HepG2 (cell line): ENCODE results near the gene PUDP. TPM values are rescaled to one million over a fixed set of nuclear protein-coding genes. Genes with fewer than 3 reads are reported as not detected.
A peak's percentile ranks its signal among the peaks of the same experiment; 100 is the strongest.

Experiments used
- ATAC-seq: fragments of 200-7000 bp; cut with Tn5 transposase; 3 replicates; pipeline ENCODE4 v1.9.1; 2020; ENCODE audit warnings: mild to moderate bottlenecking, moderate library complexity
- BruUV-seq: library from RNA; stranded (reverse); fragments of 400-500 nt; replicated peaks from 2 replicates; lab custom pipeline; 2021; lab: Mats Ljungman, UMichigan
- CTCF ChIA-PET: fragments of 300-600 bp; formaldehyde crosslinking; extraction: SDS; loops from one replicate; lab custom pipeline; 2021; ENCODE audit warnings: low total read pairs, inconsistent platforms, low intra/inter-chr PET ratio; lab: Yijun Ruan, JAX
- POLR2A ChIA-PET: fragments of 350-600 bp; sonication (Branson Sonifier 250); formaldehyde crosslinking; loops from one replicate; lab custom pipeline; 2020; ENCODE audit warnings: antibody characterized with exemption, inconsistent platforms; lab: Yijun Ruan, JAX
- DNase-seq: peaks from one replicate; pipeline ENCODE4 v3.0.0-alpha.2; 2015; ENCODE audit warnings: low spot score
- FAIRE-seq: peaks from 3 replicates; lab custom pipeline; 2011; peaks lifted over from hg19 to GRCh38; lab: Jason Lieb, UNC
- H2AFZ ChIP-seq: one replicate; pipeline ENCODE4 v1.6.1; 2011; ENCODE audit warnings: low read length, inconsistent platforms
- H3K27ac ChIP-seq: fragments of 300-600 bp; 3 replicates; pipeline ENCODE4 v1.8.0; 2011; ENCODE audit warnings: mixed run types, mild to moderate bottlenecking, mixed read lengths, low read length, inconsistent platforms; ENCODE audit not compliant: insufficient read depth; ENCODE audit errors: extremely low read length
- H3K27me3 ChIP-seq, 2 experiments: fragments of 200-600 bp in 1 of 2; 2 replicates in 1 of 2; 3 replicates in 1 of 2; pipeline versions ENCODE4 v1.6.0 to v1.8.0; 2011; ENCODE audit warnings: low read length in 2 of 2, mild to moderate bottlenecking in 2 of 2, moderate library complexity in 2 of 2, inconsistent platforms in 1 of 2; ENCODE audit not compliant: insufficient read depth in 2 of 2, control insufficient read depth in 1 of 2
- H3K36me3 ChIP-seq, 2 experiments: fragments of 200-600 bp in 1 of 2; replicated peaks in 1 of 2; 2 replicates in 1 of 2; 3 replicates in 1 of 2; pipeline versions ENCODE4 v1.5.1 to v1.8.0; 2011; ENCODE audit warnings: low read length in 2 of 2, inconsistent platforms in 1 of 2; ENCODE audit not compliant: insufficient read depth in 2 of 2, control insufficient read depth in 1 of 2
- H3K4me1 ChIP-seq: 2 replicates; pipeline ENCODE4 v1.5.1; 2012; ENCODE audit warnings: low read length, inconsistent platforms; ENCODE audit not compliant: insufficient read depth
- H3K4me2 ChIP-seq: 2 replicates; pipeline ENCODE4 v1.6.0; 2011; ENCODE audit warnings: low read depth, low read length, inconsistent platforms
- H3K4me3 ChIP-seq, 3 experiments: fragments of 200-600 bp in 1 of 3; sonication (generic), shearing (Covaris generic) in 1 of 3; replicated peaks in 1 of 3; 2 replicates each; pipeline ENCODE4 v1.5.1; 2011 to 2016; ENCODE audit warnings: low read length in 3 of 3, inconsistent platforms in 2 of 3, low read depth in 2 of 3, mild to moderate bottlenecking in 2 of 3, control low read depth in 1 of 3, mixed read lengths in 1 of 3; ENCODE audit not compliant: insufficient read depth in 1 of 3
- H3K79me2 ChIP-seq: one replicate; pipeline ENCODE4 v1.6.1; 2011; ENCODE audit warnings: low read length, inconsistent platforms; ENCODE audit not compliant: insufficient read depth
- H3K9ac ChIP-seq: 2 replicates; pipeline ENCODE4 v1.6.0; 2011; ENCODE audit warnings: mild to moderate bottlenecking, low read depth, low read length, inconsistent platforms; ENCODE audit not compliant: insufficient read depth
- H3K9me3 ChIP-seq: 2 replicates; pipeline ENCODE4 v1.5.1; 2012; ENCODE audit warnings: mild to moderate bottlenecking, low read length
- H4K20me1 ChIP-seq: 2 replicates; pipeline ENCODE4 v1.6.0; 2011; ENCODE audit warnings: inconsistent platforms, mild to moderate bottlenecking, low read length, moderate library complexity; ENCODE audit not compliant: insufficient read depth
- CHD2 ChIP-seq: IDR thresholded peaks from 2 replicates; pipeline ENCODE4 v1.6.1; 2011; ENCODE audit warnings: low read depth, low read length, improper control_type of control experiment
- CREB1 ChIP-seq, 2 experiments: fragments of 450-650 bp in 1 of 2; IDR thresholded peaks; 2 replicates each; pipeline ENCODE4 v1.6.1; 2016 to 2017; ENCODE audit warnings: control low read depth in 1 of 2, mild to moderate bottlenecking in 1 of 2, missing compliant biosample characterization in 1 of 2, missing genetic modification characterization in 1 of 2
- E2F2 ChIP-seq: sonication (generic); formaldehyde crosslinking; IDR thresholded peaks from 2 replicates; pipeline ENCODE4 v1.4.0; 2020; ENCODE audit warnings: missing genetic modification reagents, borderline replicate concordance
- HMG20A ChIP-seq: IDR thresholded peaks from 2 replicates; pipeline ENCODE4 v1.6.1; 2016; ENCODE audit warnings: borderline replicate concordance
- KDM2A ChIP-seq: sonication (generic); formaldehyde crosslinking; IDR thresholded peaks from 2 replicates; pipeline ENCODE4 v1.4.0; 2020; ENCODE audit warnings: low read depth, missing genetic modification reagents, borderline replicate concordance
- MIER3 ChIP-seq: IDR thresholded peaks from 2 replicates; pipeline ENCODE4 v1.6.1; 2016; ENCODE audit warnings: missing compliant biosample characterization, borderline replicate concordance
- MYC ChIP-seq: sonication (generic); formaldehyde crosslinking; IDR thresholded peaks from 2 replicates; pipeline ENCODE4 v1.9.0; 2021; ENCODE audit warnings: missing genetic modification reagents, borderline replicate concordance
- PCBP2 ChIP-seq: fragments of 200-400 bp; formaldehyde crosslinking; optimal IDR thresholded peaks from 2 replicates; pipeline ENCODE3; 2018; ENCODE audit warnings: low read length, low read depth; ENCODE audit not compliant: poor library complexity, severe bottlenecking
- TBX3 ChIP-seq: fragments of 450-650 bp; IDR thresholded peaks from 2 replicates; pipeline ENCODE4 v1.6.1; 2017; ENCODE audit warnings: antibody characterized with exemption, mild to moderate bottlenecking, inconsistent platforms, borderline replicate concordance
- TCF7L2 ChIP-seq: IDR thresholded peaks from 2 replicates; pipeline ENCODE4 v1.6.1; 2011; ENCODE audit warnings: mild to moderate bottlenecking, low read depth, low read length, moderate library complexity
- U2AF2 ChIP-seq: fragments of 200-400 bp; formaldehyde crosslinking; IDR thresholded peaks from 2 replicates; pipeline ENCODE4 v1.6.1; 2017; ENCODE audit warnings: low read depth, mild to moderate bottlenecking, low read length
- ZBTB20 ChIP-seq: sonication (generic); formaldehyde crosslinking; IDR thresholded peaks from 2 replicates; pipeline ENCODE4 v1.8.1; 2023; ENCODE audit warnings: missing genetic modification reagents, low read depth, mild to moderate bottlenecking, borderline replicate concordance
- ZNF333 ChIP-seq: sonication (generic); formaldehyde crosslinking; IDR thresholded peaks from 2 replicates; pipeline ENCODE4 v1.4.0; 2020; ENCODE audit warnings: mild to moderate bottlenecking, missing genetic modification reagents, borderline replicate concordance
- ZNF350 ChIP-seq: sonication (generic); formaldehyde crosslinking; IDR thresholded peaks from 2 replicates; pipeline ENCODE4 v1.4.0; 2020; ENCODE audit warnings: mild to moderate bottlenecking, low read depth, missing genetic modification reagents, borderline replicate concordance
- ZNF569 ChIP-seq: sonication (generic); formaldehyde crosslinking; IDR thresholded peaks from 2 replicates; pipeline ENCODE4 v1.5.0; 2020; ENCODE audit warnings: mild to moderate bottlenecking, missing genetic modification reagents, moderate library complexity, borderline replicate concordance
- ZNF652 ChIP-seq: IDR thresholded peaks from 2 replicates; pipeline ENCODE4 v1.6.1; 2016; ENCODE audit warnings: low read depth, borderline replicate concordance
- WGBS: methylation state at CpG from one replicate; pipeline ENCODE4 v1.1.6; 2017; ENCODE audit warnings: low lambda C conversion rate; 5-methylcytosine and 5-hydroxymethylcytosine counted together
- in situ Hi-C: cut with HindIII; loops from 2 replicates; pipeline ENCODE4 v1.10.0; 2017; ENCODE audit warnings: low pct_unique_long_range_greater_than_20kb; ENCODE audit not compliant: extremely low pct_ligation_motif_present
- intact Hi-C: fragments of 100-400 bp; cut with micrococcal nuclease; formaldehyde crosslinking; loops from one replicate; pipeline ENCODE4 v1.10.0; 2022; ENCODE audit not compliant: unreplicated experiment
- polyA plus RNA-seq, 8 experiments: library from polyadenylated mRNA; depleted of rRNA in 3 of 8; stranded (reverse) in 7 of 8; unstranded in 1 of 8; fragments of >200 nt; fragmentation: Illumina TruSeq in 4 of 8; extraction: Trizol in 4 of 8; gene quantifications; 2 replicates each; pipeline versions ENCODE4 v1.2.1 to v1.2.3, GENCODE V29; 2011 to 2016; ENCODE audit warnings: low read depth in 4 of 8, missing spikeins in 1 of 8, mixed read lengths in 1 of 8; ENCODE audit not compliant: insufficient read depth in 1 of 8
- total RNA-seq, 5 experiments: library from RNA; depleted of rRNA; stranded (reverse); fragments of >200 nt; fragmentation: Illumina TruSeq; extraction: Trizol; gene quantifications; 2 replicates each; pipeline ENCODE4 v1.2.3, GENCODE V29; 2016; ENCODE audit warnings: low read depth in 1 of 5

The PUDP gene
- total and polyA plus RNA-seq, 2 of the 13 experiments (the other 11 are each of a cell fraction or from before 2014, with no cell fraction given) = 7.5 to 23.5 TPM

GRCh38 chrX:7119950-7120877 is 27.7 kb downstream of the PUDP start (continued):
- no peak for TF ChIP-seq ZNF350
- peak; percentile 59; the same call in 1 of the 2 replicates for TF ChIP-seq HMG20A
- TF ChIP-seq TBX3 = no peak
- no peak for TF ChIP-seq ZNF333 (CRISPR knock-in tag)
- TF ChIP-seq MIER3 (CRISPR knock-in tag) = no peak
- TF ChIP-seq PCBP2 = no peak
- no peak for TF ChIP-seq TCF7L2
- no peak for TF ChIP-seq CHD2

- H3K27ac ChIP-seq = no peak overlapping the region
- H3K4me1 ChIP-seq = peaks cover 22% of the 10 kb centered on the region
These were observed 30.4 kb downstream of the PUDP start for GRCh38 chrX:7117587-7117986.

More at GRCh38 chrX:7117587-7117986, 30.4 kb downstream of the PUDP start:
- BruUV-seq = no TSS peak
- no peaks in the 10 kb centered on the region for H3K36me3 ChIP-seq
- H3K27me3 ChIP-seq = no peaks in the 10 kb centered on the region
- no peak for DNase-seq
- FAIRE-seq = no peak
- TF ChIP-seq KDM2A (CRISPR knock-in tag) (no peak), CREB1 (IDR thresholded peaks at IDR 0.05) (no peak), CREB1 (CRISPR knock-in tag; IDR thresholded peaks at IDR 0.05) (no peak), ZNF652 (CRISPR knock-in tag) (no peak), ZNF569 (CRISPR knock-in tag) (no peak), MYC (no peak), E2F2 (CRISPR knock-in tag) (no peak), ZBTB20 (no peak), U2AF2 (no peak)
- H3K4me2 ChIP-seq = no peak overlapping the region
- in situ Hi-C loops = no loop called here
- H2AFZ ChIP-seq = no peak overlapping the region
- no peak overlapping the region for H3K9ac ChIP-seq
- H3K9me3 ChIP-seq = no peaks in the 10 kb centered on the region
- intact Hi-C loops = no loop called here
- no peak for ATAC-seq
- H3K4me3 ChIP-seq = no peak overlapping the region
- H3K79me2 ChIP-seq = peaks cover 2% of the 10 kb centered on the region
- H4K20me1 ChIP-seq = peaks cover 2% of the 10 kb centered on the region; the same call in 1 of the 2 replicates
- 97% methylated on average over 2 of the region's 3 CpGs for WGBS
- CTCF ChIA-PET = no interaction called here
- POLR2A ChIA-PET = no interaction called here
